NCI-H2081 treated with DMSO at 0.1 percent for 48 hours (cell line): ENCODE data around the gene LRRC8E.
"Not testable (repeated sequence)": the region's sequence is repeated elsewhere in the genome, so short reads cannot be mapped to it uniquely, and the experiment has no call there.

Source experiments
- DNase-seq: peaks from one replicate; lab custom pipeline; 2025; lab: John Stamatoyannopoulos, UW

Gene LRRC8E

DNA sequence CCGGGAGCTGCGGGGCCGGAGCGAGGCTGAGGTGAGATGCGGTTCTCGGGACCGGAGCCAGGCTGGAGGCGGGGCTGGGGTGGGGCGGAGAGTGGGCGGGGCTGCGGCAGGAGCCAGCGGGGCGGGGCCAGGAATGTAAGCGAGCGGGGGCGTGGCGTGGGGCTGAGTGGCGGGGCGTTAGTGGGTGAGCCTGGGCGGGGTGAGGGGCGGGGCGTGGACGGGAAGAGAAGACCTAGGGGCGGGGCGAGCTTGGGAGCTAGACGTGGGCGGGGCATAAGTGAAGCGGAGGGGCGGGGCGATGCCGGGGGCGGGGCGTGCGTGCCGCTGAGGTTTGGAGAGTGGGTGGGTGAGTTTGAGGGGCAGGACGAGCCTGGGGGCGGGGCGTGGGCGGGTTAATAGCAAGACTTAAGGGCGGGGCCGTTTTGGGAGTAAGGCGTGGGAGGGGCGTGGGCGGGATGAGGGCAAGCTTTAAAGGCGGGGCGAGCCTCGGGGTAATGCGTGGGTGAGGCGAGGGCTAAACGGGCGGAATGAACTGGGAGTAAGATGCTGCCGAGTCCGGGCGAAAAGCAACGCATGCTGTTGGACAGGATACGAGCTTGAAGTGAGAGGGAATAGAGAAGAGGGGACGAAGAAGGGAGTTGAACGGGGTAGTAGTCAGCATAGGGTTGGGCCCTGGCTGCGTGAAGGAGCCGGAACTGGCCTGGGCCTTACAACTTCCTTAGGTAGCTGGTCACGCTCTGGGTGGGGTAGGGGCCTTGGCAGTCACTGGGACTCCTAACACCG lies 32.4 kb downstream of the LRRC8E start:
- DNase-seq = no peak

DNA sequence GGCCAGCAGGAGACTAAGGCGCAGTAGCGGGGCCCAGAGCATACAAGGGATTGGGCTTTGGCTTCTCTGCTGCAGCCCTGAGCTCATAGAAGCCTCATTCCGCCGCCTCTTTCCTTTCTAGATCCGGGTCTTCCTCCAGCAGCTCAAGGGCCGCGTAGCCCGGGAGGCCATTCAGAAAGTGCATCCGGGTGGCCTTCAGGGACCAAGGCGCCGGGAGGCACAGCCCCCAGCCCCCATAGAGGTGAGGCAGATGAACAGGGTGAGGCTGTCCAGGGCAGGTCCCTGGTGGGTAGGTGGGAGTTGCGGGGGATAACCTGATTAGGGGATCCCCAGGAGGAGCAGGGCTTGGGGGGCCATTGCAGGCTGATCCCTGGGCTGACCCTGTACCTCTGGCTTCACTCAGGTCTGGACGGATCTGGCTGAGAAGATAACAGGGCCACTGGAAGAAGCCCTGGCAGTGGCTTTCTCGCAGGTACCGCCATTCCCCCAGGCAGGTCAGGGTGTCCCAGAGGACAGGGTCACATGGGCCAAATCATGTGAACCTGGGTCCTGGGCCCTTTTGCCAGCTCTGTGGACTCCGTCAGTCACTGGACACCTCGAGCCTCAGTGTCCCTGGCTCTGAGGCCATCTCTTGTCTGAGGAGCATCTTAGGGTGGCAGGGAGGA lies 33.1 kb downstream of the LRRC8E start:
- no peak for DNase-seq

DNA sequence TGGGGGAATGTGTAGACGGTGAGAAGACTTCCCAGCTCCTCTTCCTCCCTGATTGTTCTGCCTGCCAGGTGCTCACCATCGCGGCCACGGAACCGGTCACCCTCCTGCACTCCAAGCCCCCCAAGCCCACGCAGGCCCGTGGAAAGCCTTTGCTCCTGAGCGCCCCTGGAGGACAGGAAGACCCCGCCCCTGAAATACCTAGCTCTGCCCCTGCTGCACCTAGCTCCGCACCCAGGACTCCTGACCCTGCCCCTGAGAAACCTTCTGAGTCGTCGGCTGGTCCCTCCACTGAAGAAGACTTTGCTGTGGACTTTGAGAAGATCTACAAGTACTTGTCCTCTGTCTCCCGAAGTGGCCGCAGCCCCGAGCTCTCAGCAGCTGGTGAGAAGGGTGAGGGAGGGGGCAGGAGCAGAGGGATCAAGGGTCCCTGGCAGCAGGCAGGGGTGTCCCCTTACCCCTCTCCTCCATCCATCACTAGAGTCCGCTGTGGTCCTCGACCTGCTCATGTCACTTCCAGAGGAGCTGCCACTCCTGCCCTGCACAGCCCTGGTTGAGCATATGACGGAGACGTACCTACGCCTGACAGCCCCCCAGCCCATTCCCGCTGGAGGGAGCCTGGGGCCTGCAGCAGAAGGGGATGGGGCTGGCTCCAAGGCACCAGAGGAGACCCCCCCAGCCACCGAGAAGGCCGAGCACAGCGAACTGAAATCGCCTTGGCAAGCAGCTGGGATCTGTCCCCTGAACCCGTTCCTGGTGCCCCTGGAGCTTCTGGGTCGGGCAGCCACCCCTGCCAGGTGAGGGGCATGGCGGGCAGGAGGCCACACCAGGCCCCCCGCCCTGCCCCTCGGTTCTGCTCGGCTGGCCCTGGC lies 33.9 kb downstream of the LRRC8E start:
- no peak for DNase-seq

DNA sequence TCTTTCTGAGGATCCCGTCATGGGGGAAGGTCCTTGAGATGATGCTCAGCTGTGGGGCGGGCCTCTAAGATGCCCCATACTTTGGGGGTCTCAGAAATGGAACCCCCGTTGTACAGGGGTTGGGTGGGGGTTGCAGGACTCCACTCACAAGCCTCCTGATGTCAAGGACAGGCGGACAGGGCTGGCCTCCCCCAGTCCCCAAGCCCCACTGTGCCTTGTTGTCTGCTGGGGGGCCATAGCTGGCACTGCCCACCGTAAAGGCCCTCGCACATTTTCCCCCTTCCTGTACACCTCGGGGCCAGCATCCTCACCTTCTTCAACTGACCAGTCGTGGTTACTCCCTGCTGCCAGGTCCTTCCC lies 34.5 kb downstream of the LRRC8E start:
- no peak for DNase-seq

DNA sequence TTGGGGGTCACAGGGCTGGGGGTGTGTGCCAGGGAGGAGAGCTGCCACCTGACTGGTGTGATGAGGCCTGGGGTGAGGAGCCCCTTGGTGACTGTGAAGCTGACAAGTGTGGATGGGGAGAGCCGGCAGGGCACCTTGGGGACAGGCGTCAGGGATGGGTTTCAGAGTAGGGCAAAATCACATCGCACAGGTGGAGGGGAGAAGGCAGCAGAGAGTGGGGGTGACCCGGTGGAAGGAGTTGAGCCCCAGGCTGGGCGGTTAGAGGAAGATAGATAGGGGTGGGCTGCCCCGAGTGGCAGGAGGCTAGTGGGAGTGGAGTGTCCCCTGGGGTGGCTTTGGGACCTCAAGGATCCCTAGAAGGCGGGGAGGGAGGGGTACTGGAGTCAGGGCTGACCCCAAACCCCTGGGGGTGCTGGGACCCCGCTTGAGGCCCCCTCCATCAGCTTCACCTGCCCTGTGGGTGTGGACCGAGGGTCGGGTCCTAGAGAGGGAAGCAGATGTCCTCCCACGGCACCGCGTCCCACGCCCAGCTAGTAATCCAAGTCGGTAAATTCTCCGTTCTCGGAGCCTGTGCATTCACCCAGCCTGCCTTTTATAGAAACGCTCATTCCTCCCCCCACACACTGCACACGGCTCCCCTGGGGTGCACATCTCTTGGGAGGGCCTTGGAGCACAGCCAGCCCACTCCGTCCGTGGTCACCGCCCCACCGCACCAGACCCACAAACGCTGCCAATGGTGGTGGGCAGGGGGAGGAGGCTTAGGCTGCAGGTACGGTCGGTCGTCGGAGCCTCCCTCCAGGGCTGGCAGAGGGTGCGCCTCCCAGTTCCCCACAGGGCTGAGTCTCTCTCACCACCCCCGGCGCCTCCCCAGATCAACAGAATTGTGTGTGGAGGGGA lies 35.2 kb downstream of the LRRC8E start:
- no peak for DNase-seq

DNA sequence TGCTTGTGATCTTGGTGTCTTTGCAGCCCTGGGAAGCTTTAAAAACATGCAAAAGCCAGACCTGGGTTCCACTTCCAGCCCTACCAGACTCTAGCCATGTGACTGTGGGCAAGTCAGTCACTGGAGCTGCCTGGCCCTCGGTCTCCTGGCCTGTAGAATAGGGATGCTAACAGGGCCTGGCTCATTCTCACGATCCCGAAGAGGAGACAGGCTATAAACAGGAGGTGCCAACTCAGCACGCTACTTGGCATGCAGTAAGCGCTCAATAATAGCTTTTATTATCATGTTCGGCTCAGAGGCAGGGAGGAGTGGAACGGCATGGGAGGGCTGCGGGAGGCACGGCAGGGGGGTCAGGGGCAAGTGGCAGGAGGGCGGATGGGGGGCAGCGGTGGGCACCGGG lies 35.9 kb downstream of the LRRC8E start:
- DNase-seq = no peak

DNA sequence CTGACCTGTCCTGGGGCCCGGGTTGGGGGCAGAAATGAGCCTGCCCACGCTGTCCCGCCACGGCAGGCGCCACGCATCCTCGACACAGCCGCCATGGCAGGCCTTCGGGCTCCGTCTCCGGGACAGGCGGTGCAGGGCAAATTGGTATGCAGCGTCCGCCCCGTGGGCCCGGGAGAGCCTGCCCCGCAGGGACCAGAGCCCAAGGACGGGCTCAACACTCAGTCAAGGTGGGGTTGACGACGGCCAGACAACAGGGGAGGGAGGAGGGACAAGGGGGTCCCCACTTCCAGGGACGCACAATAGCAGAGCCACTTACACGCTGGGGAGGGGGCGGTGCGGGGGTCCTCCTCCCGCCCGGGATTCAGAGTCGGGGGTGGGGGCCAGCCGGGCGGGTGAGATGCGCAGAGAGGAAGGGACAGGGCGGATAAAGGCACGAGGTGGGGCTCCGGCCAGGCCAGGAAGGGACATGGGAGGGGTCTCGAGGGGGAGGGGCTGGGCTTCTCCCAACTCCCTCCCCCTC lies 36.4 kb downstream of the LRRC8E start:
- no peak for DNase-seq

DNA sequence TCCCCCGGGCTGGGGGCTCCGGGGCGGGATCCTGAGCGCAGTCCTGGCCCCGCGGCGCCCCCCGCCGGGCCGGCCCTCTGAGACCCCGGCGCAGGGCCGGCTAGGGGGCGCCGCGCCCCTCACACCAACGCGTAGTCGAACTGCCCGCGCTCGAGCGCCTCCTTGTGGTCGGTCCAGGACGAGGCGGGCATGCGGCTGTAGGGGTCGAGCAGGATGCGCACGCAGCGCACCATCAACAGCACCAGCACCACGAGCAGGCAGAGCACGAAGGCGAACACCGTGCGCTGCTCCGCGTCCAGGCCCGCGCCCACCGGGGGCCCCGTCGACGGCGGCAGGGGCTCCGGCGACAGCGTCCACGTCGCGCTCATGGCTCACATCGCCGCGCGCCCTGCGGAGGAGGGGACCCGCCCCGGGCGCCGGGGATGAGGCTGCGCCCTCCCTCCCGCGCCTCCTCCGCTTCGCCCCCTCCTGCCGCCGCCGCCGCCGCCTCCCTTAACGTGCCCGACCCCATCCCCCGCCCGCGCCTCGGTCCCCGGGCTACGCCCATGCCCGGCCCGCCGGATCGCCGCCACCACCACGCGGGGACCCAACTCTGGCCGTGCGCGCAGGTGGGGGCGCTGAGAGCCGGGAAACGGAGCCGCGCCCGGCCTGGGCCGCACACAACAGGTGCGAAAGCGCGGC lies 37.0 kb downstream of the LRRC8E start:
- no peak for DNase-seq

DNA sequence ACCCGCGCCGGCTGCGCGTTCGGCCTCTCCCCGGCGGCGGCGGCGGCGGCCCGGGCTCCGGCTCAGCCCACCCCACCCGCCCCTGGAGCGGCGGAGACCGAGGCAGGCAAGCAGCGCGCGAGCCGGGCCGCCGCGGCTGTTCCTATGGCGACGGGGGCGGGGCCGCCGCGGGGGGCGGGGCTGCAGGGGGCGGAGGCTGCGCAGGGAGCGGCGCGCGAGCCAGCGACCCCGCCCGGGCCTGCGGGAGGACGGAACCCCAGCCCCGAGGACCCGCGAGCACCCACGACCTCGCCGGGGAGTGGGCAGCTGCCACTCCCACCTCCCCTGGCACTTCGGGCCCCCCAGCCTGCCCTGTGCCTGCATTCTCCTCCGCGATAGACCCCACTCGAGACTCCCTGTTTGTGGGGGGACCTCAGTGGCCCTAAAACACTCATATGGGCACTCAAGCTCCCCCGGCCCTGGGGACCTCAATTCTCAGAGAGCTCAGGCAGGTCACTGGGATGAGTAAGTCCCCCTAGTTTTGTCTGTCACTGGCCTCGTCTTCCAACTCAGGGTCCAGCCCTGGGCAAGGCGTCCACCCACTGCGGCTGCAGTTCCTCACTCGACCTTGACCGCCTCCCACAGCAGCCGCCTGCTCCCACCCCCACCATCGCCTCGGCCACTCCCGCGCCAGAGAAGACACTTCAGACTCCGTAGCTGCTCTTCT lies 37.9 kb downstream of the LRRC8E start, which contains the start of gene CTXN1:
Gene CTXN1 (minus strand): TSS at position 115 of the 706 bp plus-strand sequence. CDS start 597 bp downstream, outside the sequence.
- DNase-seq = no peak

DNA sequence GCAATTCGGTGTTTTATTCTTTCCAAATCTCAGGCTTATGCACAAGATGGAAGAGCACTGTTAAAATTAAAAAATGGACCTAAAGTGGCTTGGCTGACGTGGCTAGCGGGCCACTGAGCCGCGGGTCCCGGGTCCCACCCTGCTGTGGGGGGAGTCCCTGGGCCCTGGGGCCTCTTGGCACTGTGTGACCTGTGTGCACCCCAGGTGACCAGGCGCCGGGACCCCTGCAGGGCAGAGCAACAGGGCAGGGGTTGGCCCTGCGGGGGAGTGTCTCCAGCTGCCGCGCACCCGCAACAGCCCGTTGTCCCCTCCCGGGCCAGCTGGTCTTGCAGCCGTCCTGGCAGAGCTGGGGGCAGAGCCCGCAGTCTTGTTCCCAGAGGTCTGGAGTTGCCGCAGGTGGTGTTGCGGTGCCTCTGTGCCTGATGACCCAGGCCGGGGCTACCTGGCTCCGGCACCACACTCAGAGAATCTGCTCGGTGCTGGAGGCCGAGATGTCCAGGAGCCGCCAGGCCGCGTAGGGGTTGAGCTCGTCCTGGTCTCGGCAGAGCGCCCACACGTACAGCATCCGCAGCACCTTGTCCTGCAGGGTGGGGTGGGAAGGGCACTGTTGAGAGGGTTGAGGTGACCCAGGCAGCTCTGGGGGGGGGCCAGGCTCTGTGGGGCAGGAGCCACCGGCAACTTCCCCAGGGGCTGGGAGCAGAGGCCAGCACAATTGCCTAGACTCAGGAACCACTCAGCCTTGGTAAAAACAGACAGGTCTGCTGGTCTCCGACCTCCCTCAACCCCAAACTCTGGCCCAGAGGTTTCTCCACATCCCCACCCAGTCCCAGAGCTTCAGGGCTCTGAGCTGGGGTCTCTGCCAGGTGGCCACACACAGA lies 38.7 kb downstream of the LRRC8E start:
- no peak for DNase-seq

DNA sequence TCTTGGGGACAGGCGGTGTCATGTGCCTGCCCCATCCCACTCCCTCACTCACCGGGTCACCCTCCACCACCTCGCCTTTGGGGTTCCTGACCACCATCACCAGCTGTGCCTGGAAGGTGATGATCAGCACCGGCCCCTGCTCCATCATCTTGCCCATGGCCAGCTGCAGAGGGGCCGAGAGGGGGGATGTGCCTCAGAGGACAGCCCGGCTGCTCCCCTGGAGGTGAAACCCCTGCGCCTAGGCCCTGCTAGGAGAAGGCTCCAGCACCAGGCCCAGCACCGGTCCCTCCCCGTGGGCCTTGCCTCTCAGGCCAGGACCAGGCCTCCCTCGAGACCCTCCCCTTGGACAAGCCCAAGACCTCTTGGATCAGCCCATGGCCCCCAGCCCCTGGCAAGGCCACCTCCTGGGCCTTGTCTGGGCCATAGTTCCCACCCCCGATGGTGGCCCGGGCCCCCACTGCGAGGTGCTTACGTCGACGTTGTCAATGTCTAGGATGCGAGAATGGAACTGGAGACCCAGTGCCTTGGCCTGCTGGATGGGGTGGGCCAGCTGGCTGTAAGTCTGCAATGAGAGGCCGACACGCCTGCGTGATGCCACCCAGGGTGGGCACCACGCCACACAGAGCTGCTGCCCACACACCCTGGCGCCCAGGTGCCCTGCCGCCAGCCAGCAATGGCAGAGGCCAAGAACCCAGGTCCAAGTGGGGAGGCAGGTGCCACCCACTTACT lies 39.5 kb downstream of the LRRC8E start:
- no peak for DNase-seq

DNA sequence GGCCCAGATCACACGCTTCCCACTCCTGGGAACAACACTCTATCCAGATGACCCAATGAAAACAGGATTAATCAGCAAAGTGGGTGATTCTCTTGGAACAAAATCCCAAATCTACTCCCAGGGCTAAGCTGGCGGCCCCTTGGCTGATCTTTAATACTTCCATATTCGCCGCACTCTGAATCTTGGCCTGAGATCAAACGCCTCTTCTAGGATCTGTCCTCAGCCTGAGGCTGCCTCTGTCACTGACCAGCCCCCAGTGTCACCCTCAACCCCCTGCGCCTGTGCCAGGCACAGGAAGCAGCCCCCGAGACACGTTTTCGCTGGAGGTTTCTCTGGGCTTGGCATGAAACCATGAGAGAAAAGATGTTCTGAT lies 40.0 kb downstream of the LRRC8E start:
- DNase-seq = no peak

DNA sequence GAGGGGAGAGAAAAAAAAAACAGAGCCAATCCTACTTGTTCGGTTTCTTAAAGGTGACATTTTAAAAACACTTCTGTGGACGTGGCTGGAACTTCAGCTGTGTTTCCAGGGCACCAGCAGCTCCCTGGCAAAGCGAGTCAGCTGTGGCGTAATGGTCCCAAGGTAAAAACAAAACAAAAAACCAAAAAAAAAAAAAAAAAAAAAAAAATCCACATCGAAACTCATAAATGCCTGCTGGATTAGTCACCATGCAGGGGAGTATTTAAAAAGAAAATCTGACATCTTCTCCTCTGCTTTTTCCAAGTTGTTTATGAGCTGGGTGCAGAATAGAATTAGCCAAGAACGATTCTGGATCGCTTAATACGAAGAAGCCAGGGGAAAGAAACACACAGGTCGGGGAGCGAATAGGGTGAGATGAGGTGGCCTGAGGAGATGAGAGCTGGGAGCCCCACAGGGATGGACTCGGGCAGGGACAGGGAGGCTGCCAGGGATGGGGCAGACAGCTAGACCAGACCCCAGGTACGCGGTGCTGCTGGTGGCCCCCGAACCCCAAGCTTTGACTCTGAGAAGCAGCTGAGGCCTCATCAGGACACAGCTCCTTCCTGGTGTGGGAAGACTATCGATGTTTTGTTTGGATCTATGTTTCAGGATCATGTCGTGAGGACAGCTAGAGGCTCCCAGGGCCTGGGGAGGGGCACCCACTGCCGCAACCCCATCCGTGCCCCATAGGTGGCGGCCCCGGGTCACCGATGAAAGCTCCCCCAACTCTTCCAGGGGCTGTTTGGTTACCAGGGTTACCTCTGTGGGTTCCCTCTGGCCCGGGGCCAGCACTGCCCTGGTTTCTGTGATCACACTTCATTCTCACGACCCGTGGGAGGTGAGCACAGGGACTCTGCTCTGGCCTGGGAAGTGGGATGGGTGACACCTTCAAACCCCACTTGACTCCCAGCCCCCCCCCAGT lies 40.7 kb downstream of the LRRC8E start:
- DNase-seq = no peak

DNA sequence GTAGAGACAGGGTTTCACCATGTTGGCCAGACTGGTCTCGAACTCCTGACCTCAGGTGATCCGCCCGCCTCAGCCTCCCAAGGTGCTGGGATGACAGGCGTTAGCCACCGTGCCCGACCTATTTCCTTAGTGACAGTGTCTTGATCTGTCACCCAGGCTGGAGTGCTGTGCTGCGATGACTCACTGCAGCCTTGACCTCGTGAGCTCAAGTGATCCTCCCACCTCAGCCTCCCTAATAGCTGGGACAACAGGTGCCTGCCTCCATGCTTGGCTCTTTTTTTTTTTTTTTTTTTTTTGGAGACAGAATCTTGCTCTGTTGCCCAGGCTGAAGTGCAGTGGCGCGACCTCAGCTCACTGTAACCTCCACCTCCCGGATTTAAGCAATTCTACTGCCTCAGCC lies 41.7 kb downstream of the LRRC8E start:
- not testable (repeated sequence) for DNase-seq

DNA sequence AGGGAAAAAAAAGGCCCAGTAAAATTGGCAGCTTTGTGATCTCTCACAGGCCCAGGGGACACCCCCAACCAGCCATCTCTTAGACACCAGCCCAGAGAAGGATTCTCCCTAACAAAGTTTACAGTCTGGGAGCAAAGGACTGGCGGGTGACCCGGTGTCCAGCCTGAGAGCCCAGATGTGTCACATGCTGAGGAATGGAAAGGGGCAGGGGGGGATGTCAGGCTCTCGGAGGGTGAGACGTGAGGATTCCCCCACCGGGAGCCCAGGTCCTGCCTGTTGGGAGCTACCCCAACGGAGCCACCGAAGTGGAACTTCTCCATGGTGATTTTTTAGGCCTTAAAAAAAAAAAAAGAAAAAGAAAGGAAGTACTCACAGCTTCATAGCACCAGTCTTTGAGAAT lies 42.5 kb downstream of the LRRC8E start:
- no peak for DNase-seq

DNA sequence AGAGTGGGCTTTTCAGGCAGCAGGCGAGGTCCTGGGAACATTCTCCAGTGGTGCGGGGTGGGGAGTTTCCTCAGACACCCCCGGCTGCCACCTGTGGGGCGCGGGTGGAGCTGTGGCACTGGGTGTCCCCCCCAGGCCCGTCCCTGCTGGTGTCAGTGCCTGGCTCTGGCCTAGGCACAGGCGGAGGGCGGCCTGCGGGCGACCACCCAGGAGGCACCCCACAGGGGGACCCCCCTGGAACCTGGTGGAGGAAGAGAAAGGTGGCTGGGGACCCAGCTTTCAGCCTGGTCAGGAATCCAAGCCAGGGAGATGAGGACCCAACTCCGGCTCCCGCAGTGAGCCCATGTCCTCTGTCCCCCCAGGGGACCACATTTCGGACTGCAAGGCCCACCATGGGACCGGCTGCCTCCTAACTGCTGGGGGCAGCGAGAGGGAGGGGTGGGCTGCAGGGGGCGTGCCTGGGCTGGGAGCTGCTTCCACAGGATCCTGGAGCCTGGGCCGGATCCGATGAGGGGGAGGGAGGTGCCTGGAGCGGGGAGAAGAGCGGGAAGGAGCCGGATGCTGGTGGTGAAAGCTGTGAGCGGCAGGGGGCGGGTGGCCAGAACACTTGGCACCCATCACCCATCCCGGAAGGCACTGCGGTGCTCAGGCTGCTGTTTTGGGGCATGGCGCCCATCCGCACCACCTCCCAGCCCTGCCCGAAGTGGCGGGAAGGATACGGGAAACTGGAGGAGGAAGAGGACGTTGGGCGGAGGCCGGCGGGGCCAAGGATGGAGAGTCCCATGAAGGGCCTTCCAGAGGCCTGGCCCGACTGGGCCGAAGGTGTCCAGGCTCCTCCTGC lies 43.1 kb downstream of the LRRC8E start:
- no peak for DNase-seq
